Stimulated activated CD8-positive, alpha-beta memory T cell treated with anti-CD3 and anti-CD28 coated beads, Interleukin-7, amount 100 ng/mL, for 24 hours (primary cell): ENCODE measurements around the gene CYRIA.

ENCODE experiments used
- DNase-seq: peaks from one replicate; pipeline ENCODE4 v3.0.0-alpha.2; 2020; ENCODE audit warnings: low read depth

CYRIA gene

GRCh38 chr2:16650287-16651249, 15.1 kb downstream of the CYRIA start:
- no peak for DNase-seq

- no peak for DNase-seq
These were observed 16.0 kb downstream of the CYRIA start for GRCh38 chr2:16649353-16650286.

- DNase-seq, result no peak
These were observed 17.5 kb downstream of the CYRIA start for GRCh38 chr2:16647992-16648617.

GRCh38 chr2:16645775-16646559, 19.7 kb downstream of the CYRIA start:
- DNase-seq, result no peak

GRCh38 chr2:16645088-16645487, 20.5 kb downstream of the CYRIA start:
- no peak for DNase-seq

GRCh38 chr2:16644221-16644925, 21.3 kb downstream of the CYRIA start:
- DNase-seq, result no peak

GRCh38 chr2:16643099-16643498, 22.5 kb downstream of the CYRIA start:
- DNase-seq, result no peak

GRCh38 chr2:16642088-16642487, 23.5 kb downstream of the CYRIA start:
- DNase-seq, result no peak

GRCh38 chr2:16641509-16641908, 24.1 kb downstream of the CYRIA start:
- no peak for DNase-seq

- DNase-seq, result no peak
These were observed 24.8 kb downstream of the CYRIA start for GRCh38 chr2:16640867-16641266.

GRCh38 chr2:16640001-16640700, 25.5 kb downstream of the CYRIA start:
- no peak for DNase-seq

GRCh38 chr2:16639431-16639830, 26.2 kb downstream of the CYRIA start:
- DNase-seq, result no peak

GRCh38 chr2:16638946-16639345, 26.7 kb downstream of the CYRIA start:
- no peak for DNase-seq

- no peak for DNase-seq
These were observed 28.3 kb downstream of the CYRIA start for GRCh38 chr2:16637304-16637703.

- DNase-seq, result no peak
These were observed 29.6 kb downstream of the CYRIA start for GRCh38 chr2:16635791-16636699.

GRCh38 chr2:16633621-16634430, 31.8 kb downstream of the CYRIA start:
- no peak for DNase-seq

- DNase-seq, result no peak
These were observed 33.0 kb downstream of the CYRIA start for GRCh38 chr2:16632598-16632997.

- no peak for DNase-seq
These were observed 35.2 kb downstream of the CYRIA start for GRCh38 chr2:16630463-16630862.
